ENCODE data around the gene RPS19. TPM values are rescaled to one million over a fixed set of nuclear protein-coding genes. Genes with fewer than 3 reads are reported as not detected.
A peak's percentile ranks its signal among the peaks of the same experiment; 100 is the strongest.

Gene RPS19
- total and polyA plus RNA-seq, 10 of the 15 experiments (the other 5 are each of a cell fraction or from before 2014, with no cell fraction given): 2,615 to 5,578 (median 4,127) TPM

GRCh38 chr19:41859618-41860418, at the start of gene RPS19 (continued):
- peak; percentile 80 for TF ChIP-seq SKIL (IDR thresholded peaks at IDR 0.05; ENCODE audit: low read depth, poor library complexity, severe bottlenecking)
- peak; percentile 84 for TF ChIP-seq POU2F2 (IDR thresholded peaks at IDR 0.05; ENCODE audit: borderline replicate concordance, low read depth, low read length)
- TF ChIP-seq BACH1 (IDR thresholded peaks at IDR 0.05; ENCODE audit: borderline replicate concordance): peak; percentile 87
- peak; percentile 83; the same call in 1 of the 2 replicates for TF ChIP-seq TCF3 (IDR thresholded peaks at IDR 0.05; ENCODE audit: borderline replicate concordance, insufficient read depth, low read depth, low read length)
- TF ChIP-seq REST (IDR thresholded peaks at IDR 0.05; ENCODE audit: low read depth, low read length): 0 out of 2 replicates have a peak, but pooled peaks have one; percentile 17
- peak; percentile 40; the same call in 1 of the 2 replicates for TF ChIP-seq ATF2 (IDR thresholded peaks at IDR 0.05; ENCODE audit: low read length)
- 0 out of 2 replicates have a peak, but pooled peaks have one; percentile 39 for TF ChIP-seq PAX5 (IDR thresholded peaks at IDR 0.05; ENCODE audit: borderline replicate concordance, low read depth, low read length)
- TF ChIP-seq TARDBP (IDR thresholded peaks at IDR 0.05; ENCODE audit: borderline replicate concordance): peak; percentile 92
- TF ChIP-seq POLR2A (IDR thresholded peaks at IDR 0.05; ENCODE audit: low read depth, low read length): peak; percentile 99
- TF ChIP-seq HDAC2 (IDR thresholded peaks at IDR 0.05): no peak
- peak; percentile 78; the same call in 1 of the 2 replicates for TF ChIP-seq EED (IDR thresholded peaks at IDR 0.05; ENCODE audit: low read depth)
- TF ChIP-seq CBFB (IDR thresholded peaks at IDR 0.05; ENCODE audit: low read depth): peak; percentile 99
- no peak for TF ChIP-seq YBX1 (IDR thresholded peaks at IDR 0.05)
- 0 out of 4 replicates have a peak, but pooled peaks of 1 of the 2 experiments have one; percentile 25 for TF ChIP-seq CEBPB (IDR thresholded peaks at IDR 0.05; ENCODE audit: borderline replicate concordance in 1 of 2, low read depth in 2 of 2, low read length in 2 of 2)
- peak; percentile 100 for TF ChIP-seq NBN (IDR thresholded peaks at IDR 0.05)
- TF ChIP-seq PKNOX1 (IDR thresholded peaks at IDR 0.05): peak; percentile 83
- peak; percentile 93 for TF ChIP-seq ZBTB40 (IDR thresholded peaks at IDR 0.05; ENCODE audit: borderline replicate concordance)

All from GM12878 (cell line).